K562 (cell line): ENCODE measurements around the gene SLC28A1. TPM values are rescaled to one million over a fixed set of nuclear protein-coding genes. Genes with fewer than 3 reads are reported as not detected.

ENCODE experiments used
- ARHGAP35 ChIP-seq: fragments of 450-650 bp; IDR thresholded peaks from 2 replicates; pipeline ENCODE4 v1.6.1; 2018; ENCODE audit not compliant: partially characterized antibody
- FIP1L1 ChIP-seq: fragments of 200-400 bp; formaldehyde crosslinking; IDR thresholded peaks from 2 replicates; pipeline ENCODE4 v1.6.1; 2018; ENCODE audit warnings: mild to moderate bottlenecking, low read depth, low read length; ENCODE audit not compliant: poor library complexity, severe bottlenecking
- FOXM1 ChIP-seq, 2 experiments: fragments of 450-650 bp in 1 of 2; sonication (generic) in 1 of 2; formaldehyde crosslinking in 1 of 2; IDR thresholded peaks; 2 replicates each; pipeline versions ENCODE4 v1.6.1 to v1.9.0; 2017 to 2022; ENCODE audit warnings: low read depth in 2 of 2, mild to moderate bottlenecking in 2 of 2, missing genetic modification reagents in 1 of 2, moderate library complexity in 1 of 2
- NCOA6 ChIP-seq: fragments of 450-650 bp; IDR thresholded peaks from 2 replicates; pipeline ENCODE4 v1.6.1; 2017; ENCODE audit warnings: mild to moderate bottlenecking
- NRF1 ChIP-seq, 2 experiments: fragments of 450-650 bp; IDR thresholded peaks in 1 of 2; conservative IDR thresholded peaks in 1 of 2; 2 replicates each; pipeline ENCODE4 v1.6.1; 2014; ENCODE audit warnings: mild to moderate bottlenecking in 2 of 2
- PCBP1 ChIP-seq: fragments of 200-400 bp; formaldehyde crosslinking; IDR thresholded peaks from 2 replicates; pipeline ENCODE4 v1.6.1; 2018; ENCODE audit warnings: mild to moderate bottlenecking, low read depth, low read length; ENCODE audit not compliant: poor library complexity, severe bottlenecking
- SAFB ChIP-seq: fragments of 200-400 bp; formaldehyde crosslinking; IDR thresholded peaks from 2 replicates; pipeline ENCODE4 v1.6.1; 2017; ENCODE audit warnings: low read depth, low read length, borderline replicate concordance
- STAT5A ChIP-seq: IDR thresholded peaks from 2 replicates; pipeline ENCODE4 v1.6.1; 2012; ENCODE audit warnings: low read length, inconsistent platforms, borderline replicate concordance
- ZNF121 ChIP-seq: sonication (generic); formaldehyde crosslinking; conservative IDR thresholded peaks from 2 replicates; pipeline ENCODE4 v1.8.0; 2022; ENCODE audit warnings: missing genetic modification reagents
- polyA plus RNA-seq, 8 experiments: library from polyadenylated mRNA; depleted of rRNA in 4 of 8; stranded (reverse) in 5 of 8; unstranded in 3 of 8; fragments of >200 nt; fragmentation: Nextera tagmentation in 2 of 8; fragmentation: Illumina TruSeq in 1 of 8; extraction: Ambion mirVana in 2 of 8; extraction: Trizol in 1 of 8; gene quantifications; 2 replicates each; pipeline versions ENCODE4 v1.2.1 to v1.2.3, GENCODE V29; 2011 to 2014; ENCODE audit warnings: inconsistent platforms in 1 of 8, missing spikeins in 1 of 8
- total RNA-seq, 7 experiments: library from RNA; depleted of rRNA in 6 of 7; stranded (reverse); fragments of >200 nt in 6 of 7; fragmentation: Illumina TruSeq in 2 of 7; extraction: Trizol in 2 of 7; gene quantifications; 2 replicates each; pipeline versions ENCODE4 v1.2.1 to v1.2.3, GENCODE V29; 2011 to 2021; ENCODE audit warnings: low replicate concordance in 1 of 7
- TF ChIP-seq, protein P1 (sequence below): fragments of 450-650 bp; IDR thresholded peaks from 2 replicates; pipeline ENCODE4 v1.6.1; 2016; ENCODE audit warnings: mild to moderate bottlenecking, moderate library complexity
- TF ChIP-seq, protein P2 (sequence below): fragments of 450-650 bp; formaldehyde crosslinking; IDR thresholded peaks from 2 replicates; pipeline ENCODE4 v1.4.0; 2020; ENCODE audit warnings: mild to moderate bottlenecking, moderate library complexity
- TF ChIP-seq, protein P3 (sequence below): fragments of 450-650 bp; conservative IDR thresholded peaks from 2 replicates; pipeline ENCODE4 v1.6.1; 2016; ENCODE audit warnings: missing genetic modification characterization, low read depth, mild to moderate bottlenecking, control low read depth, missing compliant biosample characterization

Gene SLC28A1
- total and polyA plus RNA-seq, 9 of the 15 experiments (the other 6 are each of a cell fraction or from before 2014, with no cell fraction given): 0.04 TPM; not detected in 8

DNA sequence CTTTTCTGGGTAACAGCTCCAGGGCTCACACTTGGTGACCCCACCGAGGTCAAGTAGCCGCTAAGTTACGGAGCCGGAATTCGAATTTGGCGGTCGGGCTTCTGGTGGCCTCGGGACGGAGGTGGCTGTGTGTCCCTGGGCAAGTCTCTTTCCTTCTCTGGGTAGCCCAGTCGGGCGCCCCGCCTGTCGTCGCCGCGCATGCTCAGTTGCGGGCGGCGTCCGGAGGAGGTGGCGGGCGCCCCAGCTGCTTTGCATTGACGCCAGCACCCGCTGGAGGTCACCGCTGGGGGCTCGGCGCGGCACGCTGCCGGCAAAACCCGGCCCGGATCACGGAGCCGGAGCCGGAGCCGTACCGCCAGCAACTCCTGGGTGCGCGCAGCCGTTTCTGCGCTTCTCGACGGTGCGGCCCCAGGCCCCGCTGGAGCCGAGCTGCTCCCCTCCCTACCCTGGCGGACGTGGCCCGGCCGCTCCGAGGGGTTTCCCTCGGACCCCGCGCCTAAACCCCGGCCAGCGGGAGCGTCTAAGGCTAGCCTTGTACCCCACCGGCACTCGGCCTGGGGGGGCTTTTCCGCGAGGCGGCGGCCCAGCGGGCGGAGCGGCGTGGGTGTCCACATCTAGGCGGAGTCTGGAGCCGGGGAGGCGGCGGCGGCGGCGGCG is 96.7 kb downstream of the SLC28A1 start (continued):
- TF ChIP-seq, protein P1, sequence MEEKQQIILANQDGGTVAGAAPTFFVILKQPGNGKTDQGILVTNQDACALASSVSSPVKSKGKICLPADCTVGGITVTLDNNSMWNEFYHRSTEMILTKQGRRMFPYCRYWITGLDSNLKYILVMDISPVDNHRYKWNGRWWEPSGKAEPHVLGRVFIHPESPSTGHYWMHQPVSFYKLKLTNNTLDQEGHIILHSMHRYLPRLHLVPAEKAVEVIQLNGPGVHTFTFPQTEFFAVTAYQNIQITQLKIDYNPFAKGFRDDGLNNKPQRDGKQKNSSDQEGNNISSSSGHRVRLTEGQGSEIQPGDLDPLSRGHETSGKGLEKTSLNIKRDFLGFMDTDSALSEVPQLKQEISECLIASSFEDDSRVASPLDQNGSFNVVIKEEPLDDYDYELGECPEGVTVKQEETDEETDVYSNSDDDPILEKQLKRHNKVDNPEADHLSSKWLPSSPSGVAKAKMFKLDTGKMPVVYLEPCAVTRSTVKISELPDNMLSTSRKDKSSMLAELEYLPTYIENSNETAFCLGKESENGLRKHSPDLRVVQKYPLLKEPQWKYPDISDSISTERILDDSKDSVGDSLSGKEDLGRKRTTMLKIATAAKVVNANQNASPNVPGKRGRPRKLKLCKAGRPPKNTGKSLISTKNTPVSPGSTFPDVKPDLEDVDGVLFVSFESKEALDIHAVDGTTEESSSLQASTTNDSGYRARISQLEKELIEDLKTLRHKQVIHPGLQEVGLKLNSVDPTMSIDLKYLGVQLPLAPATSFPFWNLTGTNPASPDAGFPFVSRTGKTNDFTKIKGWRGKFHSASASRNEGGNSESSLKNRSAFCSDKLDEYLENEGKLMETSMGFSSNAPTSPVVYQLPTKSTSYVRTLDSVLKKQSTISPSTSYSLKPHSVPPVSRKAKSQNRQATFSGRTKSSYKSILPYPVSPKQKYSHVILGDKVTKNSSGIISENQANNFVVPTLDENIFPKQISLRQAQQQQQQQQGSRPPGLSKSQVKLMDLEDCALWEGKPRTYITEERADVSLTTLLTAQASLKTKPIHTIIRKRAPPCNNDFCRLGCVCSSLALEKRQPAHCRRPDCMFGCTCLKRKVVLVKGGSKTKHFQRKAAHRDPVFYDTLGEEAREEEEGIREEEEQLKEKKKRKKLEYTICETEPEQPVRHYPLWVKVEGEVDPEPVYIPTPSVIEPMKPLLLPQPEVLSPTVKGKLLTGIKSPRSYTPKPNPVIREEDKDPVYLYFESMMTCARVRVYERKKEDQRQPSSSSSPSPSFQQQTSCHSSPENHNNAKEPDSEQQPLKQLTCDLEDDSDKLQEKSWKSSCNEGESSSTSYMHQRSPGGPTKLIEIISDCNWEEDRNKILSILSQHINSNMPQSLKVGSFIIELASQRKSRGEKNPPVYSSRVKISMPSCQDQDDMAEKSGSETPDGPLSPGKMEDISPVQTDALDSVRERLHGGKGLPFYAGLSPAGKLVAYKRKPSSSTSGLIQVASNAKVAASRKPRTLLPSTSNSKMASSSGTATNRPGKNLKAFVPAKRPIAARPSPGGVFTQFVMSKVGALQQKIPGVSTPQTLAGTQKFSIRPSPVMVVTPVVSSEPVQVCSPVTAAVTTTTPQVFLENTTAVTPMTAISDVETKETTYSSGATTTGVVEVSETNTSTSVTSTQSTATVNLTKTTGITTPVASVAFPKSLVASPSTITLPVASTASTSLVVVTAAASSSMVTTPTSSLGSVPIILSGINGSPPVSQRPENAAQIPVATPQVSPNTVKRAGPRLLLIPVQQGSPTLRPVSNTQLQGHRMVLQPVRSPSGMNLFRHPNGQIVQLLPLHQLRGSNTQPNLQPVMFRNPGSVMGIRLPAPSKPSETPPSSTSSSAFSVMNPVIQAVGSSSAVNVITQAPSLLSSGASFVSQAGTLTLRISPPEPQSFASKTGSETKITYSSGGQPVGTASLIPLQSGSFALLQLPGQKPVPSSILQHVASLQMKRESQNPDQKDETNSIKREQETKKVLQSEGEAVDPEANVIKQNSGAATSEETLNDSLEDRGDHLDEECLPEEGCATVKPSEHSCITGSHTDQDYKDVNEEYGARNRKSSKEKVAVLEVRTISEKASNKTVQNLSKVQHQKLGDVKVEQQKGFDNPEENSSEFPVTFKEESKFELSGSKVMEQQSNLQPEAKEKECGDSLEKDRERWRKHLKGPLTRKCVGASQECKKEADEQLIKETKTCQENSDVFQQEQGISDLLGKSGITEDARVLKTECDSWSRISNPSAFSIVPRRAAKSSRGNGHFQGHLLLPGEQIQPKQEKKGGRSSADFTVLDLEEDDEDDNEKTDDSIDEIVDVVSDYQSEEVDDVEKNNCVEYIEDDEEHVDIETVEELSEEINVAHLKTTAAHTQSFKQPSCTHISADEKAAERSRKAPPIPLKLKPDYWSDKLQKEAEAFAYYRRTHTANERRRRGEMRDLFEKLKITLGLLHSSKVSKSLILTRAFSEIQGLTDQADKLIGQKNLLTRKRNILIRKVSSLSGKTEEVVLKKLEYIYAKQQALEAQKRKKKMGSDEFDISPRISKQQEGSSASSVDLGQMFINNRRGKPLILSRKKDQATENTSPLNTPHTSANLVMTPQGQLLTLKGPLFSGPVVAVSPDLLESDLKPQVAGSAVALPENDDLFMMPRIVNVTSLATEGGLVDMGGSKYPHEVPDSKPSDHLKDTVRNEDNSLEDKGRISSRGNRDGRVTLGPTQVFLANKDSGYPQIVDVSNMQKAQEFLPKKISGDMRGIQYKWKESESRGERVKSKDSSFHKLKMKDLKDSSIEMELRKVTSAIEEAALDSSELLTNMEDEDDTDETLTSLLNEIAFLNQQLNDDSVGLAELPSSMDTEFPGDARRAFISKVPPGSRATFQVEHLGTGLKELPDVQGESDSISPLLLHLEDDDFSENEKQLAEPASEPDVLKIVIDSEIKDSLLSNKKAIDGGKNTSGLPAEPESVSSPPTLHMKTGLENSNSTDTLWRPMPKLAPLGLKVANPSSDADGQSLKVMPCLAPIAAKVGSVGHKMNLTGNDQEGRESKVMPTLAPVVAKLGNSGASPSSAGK: 0 out of 2 replicates have a peak, but pooled peaks have one; percentile 12
- peak; percentile 14; the same call in 1 of the 2 replicates for TF ChIP-seq STAT5A
- TF ChIP-seq, protein P2, sequence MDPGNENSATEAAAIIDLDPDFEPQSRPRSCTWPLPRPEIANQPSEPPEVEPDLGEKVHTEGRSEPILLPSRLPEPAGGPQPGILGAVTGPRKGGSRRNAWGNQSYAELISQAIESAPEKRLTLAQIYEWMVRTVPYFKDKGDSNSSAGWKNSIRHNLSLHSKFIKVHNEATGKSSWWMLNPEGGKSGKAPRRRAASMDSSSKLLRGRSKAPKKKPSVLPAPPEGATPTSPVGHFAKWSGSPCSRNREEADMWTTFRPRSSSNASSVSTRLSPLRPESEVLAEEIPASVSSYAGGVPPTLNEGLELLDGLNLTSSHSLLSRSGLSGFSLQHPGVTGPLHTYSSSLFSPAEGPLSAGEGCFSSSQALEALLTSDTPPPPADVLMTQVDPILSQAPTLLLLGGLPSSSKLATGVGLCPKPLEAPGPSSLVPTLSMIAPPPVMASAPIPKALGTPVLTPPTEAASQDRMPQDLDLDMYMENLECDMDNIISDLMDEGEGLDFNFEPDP: no peak
- TF ChIP-seq PCBP1: peak; percentile 83
- peak; percentile 99 for TF ChIP-seq NCOA6
- TF ChIP-seq FIP1L1: peak; percentile 74
- peak; percentile 61 for TF ChIP-seq FOXM1 (IDR thresholded peaks at IDR 0.05; ENCODE audit: low read depth)
- no peak for TF ChIP-seq FOXM1 (CRISPR knock-in tag; IDR thresholded peaks at IDR 0.05; ENCODE audit: low read depth)
- peak; percentile 74 for TF ChIP-seq ARHGAP35
- TF ChIP-seq, protein P3, sequence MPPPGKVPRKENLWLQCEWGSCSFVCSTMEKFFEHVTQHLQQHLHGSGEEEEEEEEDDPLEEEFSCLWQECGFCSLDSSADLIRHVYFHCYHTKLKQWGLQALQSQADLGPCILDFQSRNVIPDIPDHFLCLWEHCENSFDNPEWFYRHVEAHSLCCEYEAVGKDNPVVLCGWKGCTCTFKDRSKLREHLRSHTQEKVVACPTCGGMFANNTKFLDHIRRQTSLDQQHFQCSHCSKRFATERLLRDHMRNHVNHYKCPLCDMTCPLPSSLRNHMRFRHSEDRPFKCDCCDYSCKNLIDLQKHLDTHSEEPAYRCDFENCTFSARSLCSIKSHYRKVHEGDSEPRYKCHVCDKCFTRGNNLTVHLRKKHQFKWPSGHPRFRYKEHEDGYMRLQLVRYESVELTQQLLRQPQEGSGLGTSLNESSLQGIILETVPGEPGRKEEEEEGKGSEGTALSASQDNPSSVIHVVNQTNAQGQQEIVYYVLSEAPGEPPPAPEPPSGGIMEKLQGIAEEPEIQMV: no peak
- TF ChIP-seq NRF1 (conservative IDR thresholded peaks at IDR 0.05 in 1 of 2, IDR thresholded peaks at IDR 0.05 in 1 of 2): peak; percentile 94 to 95
- TF ChIP-seq ZNF121: no peak
- TF ChIP-seq SAFB: peak; percentile 69; the same call in 1 of the 2 replicates
